Ascending aorta (tissue), 2 donors: ENCODE data around the gene ANKRD31. TPM values are rescaled to one million over a fixed set of nuclear protein-coding genes. Genes with fewer than 3 reads are reported as not detected.
"Not testable (repeated sequence)": the region's sequence is repeated elsewhere in the genome, so short reads cannot be mapped to it uniquely, and the experiment has no call there.

Experiments used
- DNase-seq, 2 donors: peaks; one replicate each; pipeline ENCODE4 v3.0.0-alpha.2; 2019; ENCODE audit warnings: low spot score in 2 of 2
- H3K27ac ChIP-seq, 2 donors: fragments of 200-600 bp; sonication (generic); one replicate each; pipeline ENCODE4 v1.5.1; 2016 to 2017; ENCODE audit warnings: mild to moderate bottlenecking in 1 of 2
- H3K27me3 ChIP-seq: fragments of 200-600 bp; sonication (generic); one replicate; pipeline ENCODE4 v1.5.1; 2017
- H3K36me3 ChIP-seq, 2 donors: fragments of 200-600 bp; sonication (generic); one replicate each; pipeline ENCODE4 v1.5.1; 2016
- H3K4me1 ChIP-seq, 2 donors: fragments of 200-600 bp; sonication (generic); one replicate each; pipeline ENCODE4 v1.5.1; 2016 to 2017; ENCODE audit warnings: mild to moderate bottlenecking in 1 of 2
- H3K4me3 ChIP-seq, 2 donors: fragments of 200-600 bp; sonication (generic); one replicate each; pipeline ENCODE4 v1.5.1; 2016 to 2017; ENCODE audit warnings: mild to moderate bottlenecking in 1 of 2
- H3K9me3 ChIP-seq, 2 donors: fragments of 200-600 bp; sonication (generic); one replicate each; pipeline ENCODE4 v1.5.1; 2016
- intact Hi-C: fragments of 100-400 bp; cut with DNase I; formaldehyde crosslinking; loops from one replicate; pipeline ENCODE4 v1.15.1; 2023
- total RNA-seq: library from RNA; depleted of rRNA; stranded (reverse); fragments of >200 nt; gene quantifications from one replicate; pipeline ENCODE4 v1.1.0, GENCODE V29; 2016
- TF ChIP-seq, protein P1 (sequence below), 3 experiments: fragments of 200-600 bp in 2 of 3; fragments of 450-650 bp in 1 of 3; sonication (generic) in 2 of 3; IDR thresholded peaks; one replicate each; pipeline ENCODE4 v1.5.1; 2016 to 2019; ENCODE audit warnings: antibody characterized with exemption in 3 of 3, mild to moderate bottlenecking in 1 of 3, moderate library complexity in 1 of 3

Gene ANKRD31
- total RNA-seq, 1 donor from 2014 or later: not detected

DNA sequence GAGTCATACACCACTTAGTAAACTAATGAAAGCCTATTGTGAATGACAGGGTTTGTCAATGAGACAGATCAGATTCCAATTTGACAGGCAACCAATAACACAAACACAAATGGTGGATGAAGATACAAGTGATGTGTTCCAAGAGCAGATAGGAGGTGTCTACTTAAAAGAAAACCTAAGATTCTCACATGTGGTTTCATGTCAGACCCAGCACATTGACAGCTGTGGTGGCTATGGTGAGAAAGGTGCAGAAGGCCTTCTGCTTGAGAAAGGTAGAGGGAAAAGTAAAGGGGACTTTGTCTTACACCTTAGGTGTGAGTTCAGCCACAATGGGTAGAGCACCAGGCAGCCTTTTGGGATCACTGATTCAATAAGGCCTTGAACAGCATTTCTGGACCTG is 11.2 kb downstream of the ANKRD31 start:
- Histone ChIP-seq H3K27ac (no peak overlapping the region), H3K9me3 (no peaks in the 10 kb centered on the region), H3K4me3 (no peak overlapping the region), H3K27me3 (no peaks in the 10 kb centered on the region), H3K36me3 (no peaks in the 10 kb centered on the region), H3K4me1 (no peaks in the 10 kb centered on the region)
- TF ChIP-seq, protein P1, sequence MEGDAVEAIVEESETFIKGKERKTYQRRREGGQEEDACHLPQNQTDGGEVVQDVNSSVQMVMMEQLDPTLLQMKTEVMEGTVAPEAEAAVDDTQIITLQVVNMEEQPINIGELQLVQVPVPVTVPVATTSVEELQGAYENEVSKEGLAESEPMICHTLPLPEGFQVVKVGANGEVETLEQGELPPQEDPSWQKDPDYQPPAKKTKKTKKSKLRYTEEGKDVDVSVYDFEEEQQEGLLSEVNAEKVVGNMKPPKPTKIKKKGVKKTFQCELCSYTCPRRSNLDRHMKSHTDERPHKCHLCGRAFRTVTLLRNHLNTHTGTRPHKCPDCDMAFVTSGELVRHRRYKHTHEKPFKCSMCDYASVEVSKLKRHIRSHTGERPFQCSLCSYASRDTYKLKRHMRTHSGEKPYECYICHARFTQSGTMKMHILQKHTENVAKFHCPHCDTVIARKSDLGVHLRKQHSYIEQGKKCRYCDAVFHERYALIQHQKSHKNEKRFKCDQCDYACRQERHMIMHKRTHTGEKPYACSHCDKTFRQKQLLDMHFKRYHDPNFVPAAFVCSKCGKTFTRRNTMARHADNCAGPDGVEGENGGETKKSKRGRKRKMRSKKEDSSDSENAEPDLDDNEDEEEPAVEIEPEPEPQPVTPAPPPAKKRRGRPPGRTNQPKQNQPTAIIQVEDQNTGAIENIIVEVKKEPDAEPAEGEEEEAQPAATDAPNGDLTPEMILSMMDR (IDR thresholded peaks at IDR 0.05): no peak
- intact Hi-C loops: no loop called here
- no peak for DNase-seq

DNA sequence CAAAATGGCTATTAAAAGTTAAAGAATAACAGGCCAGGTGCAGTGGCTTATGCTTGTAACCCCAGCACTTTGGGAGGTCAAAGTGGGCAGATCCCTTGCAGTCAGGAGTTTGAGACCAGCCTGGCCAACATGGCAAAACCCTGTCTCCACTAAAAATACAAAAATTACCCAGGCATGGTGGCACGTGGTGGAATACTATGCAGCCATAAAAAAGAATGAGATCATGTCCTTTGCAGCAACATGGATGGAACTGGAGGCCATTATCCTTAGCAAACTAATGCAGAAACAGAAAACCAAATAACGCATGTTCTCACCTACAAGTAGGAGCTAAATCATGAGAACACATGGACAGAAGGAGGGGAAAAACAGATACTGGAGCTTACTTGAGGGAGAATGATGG is 15.9 kb downstream of the ANKRD31 start:
- not testable (repeated sequence) for H3K27me3 ChIP-seq, H3K4me1 ChIP-seq

DNA sequence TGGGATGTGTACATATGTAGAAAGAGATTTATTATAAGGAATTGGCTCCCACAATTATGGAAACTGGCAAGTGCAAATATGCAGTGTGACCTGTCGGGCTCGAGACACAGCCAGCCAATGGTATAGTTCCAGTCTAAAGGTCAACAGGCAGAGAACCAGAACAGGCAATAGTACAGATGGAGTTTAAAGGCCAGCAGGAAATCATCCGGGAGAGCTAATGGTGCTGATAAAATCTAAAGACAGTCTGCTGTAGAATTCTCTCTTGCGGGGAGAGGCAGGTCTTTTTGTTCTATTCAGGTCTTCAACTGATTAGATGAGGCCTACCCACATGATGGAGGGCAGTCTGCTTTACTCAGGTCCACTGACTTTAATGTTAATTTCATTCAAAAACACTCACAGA is 21.8 kb downstream of the ANKRD31 start:
- TF ChIP-seq, protein P1 (IDR thresholded peaks at IDR 0.05): no peak
- Histone ChIP-seq H3K4me3 (no peak overlapping the region), H3K36me3 (no peaks in the 10 kb centered on the region), H3K27me3 (no peaks in the 10 kb centered on the region), H3K27ac (no peak overlapping the region), H3K4me1 (no peaks in the 10 kb centered on the region), H3K9me3 (peaks cover 0 to 5% of the 10 kb centered on the region in 2 donors)
- DNase-seq: no peak
- intact Hi-C loops: no loop called here

More for the DNA sequence above, 15.9 kb downstream of the ANKRD31 start:
- H3K36me3 ChIP-seq, intact Hi-C loops, H3K4me3 ChIP-seq, DNase-seq, H3K9me3 ChIP-seq, H3K27ac ChIP-seq: not testable (repeated sequence)

DNA sequence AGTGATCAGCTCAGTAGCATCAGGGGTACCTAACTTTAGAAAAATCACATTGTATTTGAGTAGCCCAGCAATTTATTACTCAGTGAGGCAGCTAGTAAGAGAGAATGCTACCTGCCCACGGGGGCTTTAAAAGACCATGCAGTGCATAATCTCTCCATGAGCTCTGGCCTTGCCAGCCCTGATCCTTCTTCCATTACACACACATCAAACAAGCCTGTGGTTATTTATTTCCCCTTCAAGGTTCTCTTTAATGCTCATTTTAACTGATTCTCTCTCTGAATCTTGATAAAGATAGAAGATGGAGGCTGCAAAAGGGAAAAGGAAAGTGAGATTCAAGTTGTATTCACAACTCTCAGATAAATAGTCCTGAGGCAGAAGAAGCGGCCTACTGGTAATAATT is 22.3 kb downstream of the ANKRD31 start:
- TF ChIP-seq, protein P1 (IDR thresholded peaks at IDR 0.05): no peak
- intact Hi-C loops: no loop called here
- no peak overlapping the region for H3K27ac ChIP-seq
- H3K9me3 ChIP-seq: peaks cover 0 to 5% of the 10 kb centered on the region in 2 donors
- no peaks in the 10 kb centered on the region for H3K4me1 ChIP-seq
- no peak for DNase-seq
- no peaks in the 10 kb centered on the region for H3K36me3 ChIP-seq
- H3K4me3 ChIP-seq: no peak overlapping the region
- H3K27me3 ChIP-seq: no peaks in the 10 kb centered on the region

DNA sequence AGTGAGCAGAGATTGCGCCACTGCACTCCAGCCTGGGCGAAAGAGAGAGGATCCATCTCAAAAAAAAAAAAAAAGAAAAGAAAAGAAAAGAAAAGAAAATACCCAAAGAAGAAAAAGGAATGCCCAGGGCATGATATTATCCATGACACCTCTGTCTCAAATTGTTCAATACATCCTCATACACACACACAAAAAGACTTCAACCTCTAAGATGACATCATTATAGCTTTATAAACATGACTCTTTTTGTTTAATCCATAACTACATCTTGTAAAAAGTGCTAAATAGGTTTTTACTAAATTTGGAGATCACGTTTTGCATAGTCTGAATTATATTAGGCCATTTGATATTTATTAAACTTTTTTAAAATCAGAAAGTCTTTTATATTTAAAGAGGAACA is 33.1 kb downstream of the ANKRD31 start:
- Histone ChIP-seq H3K27me3 (no peaks in the 10 kb centered on the region), H3K4me1 (no peaks in the 10 kb centered on the region), H3K9me3 (no peaks in the 10 kb centered on the region), H3K4me3 (no peak overlapping the region), H3K27ac (no peak overlapping the region), H3K36me3 (no peaks in the 10 kb centered on the region)
- TF ChIP-seq, protein P1 (IDR thresholded peaks at IDR 0.05): no peak
- intact Hi-C loops: no loop called here
- DNase-seq: no peak

DNA sequence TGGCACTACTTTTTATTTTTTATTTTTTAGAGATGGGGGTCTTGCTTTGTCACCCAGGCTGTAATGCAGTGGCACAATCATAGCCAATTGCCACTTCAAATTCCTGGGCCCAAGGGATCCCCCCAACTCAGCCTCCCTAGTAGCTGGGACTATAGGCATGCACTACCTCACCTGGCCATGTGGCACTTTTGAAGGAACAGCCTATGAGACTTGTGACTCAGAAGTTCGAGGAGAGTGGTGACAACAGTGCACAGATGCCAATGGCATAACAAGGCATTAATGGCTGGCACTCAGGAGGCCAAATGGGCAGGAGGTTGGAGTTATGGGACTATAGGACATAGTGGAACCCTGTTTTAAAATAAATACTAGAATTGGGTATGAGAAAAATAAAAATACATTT is 33.7 kb downstream of the ANKRD31 start:
- Histone ChIP-seq H3K4me3 (no peak overlapping the region), H3K27me3 (no peaks in the 10 kb centered on the region), H3K9me3 (no peaks in the 10 kb centered on the region), H3K27ac (no peak overlapping the region), H3K4me1 (no peaks in the 10 kb centered on the region), H3K36me3 (no peaks in the 10 kb centered on the region)
- TF ChIP-seq, protein P1 (IDR thresholded peaks at IDR 0.05): no peak
- no peak for DNase-seq
- intact Hi-C loops: no loop called here
